Measurements from ENCODE around the gene ECSCR. TPM values are rescaled to one million over a fixed set of nuclear protein-coding genes. Genes with fewer than 3 reads are reported as not detected.
A peak's percentile ranks its signal among the peaks of the same experiment; 100 is the strongest.

The ECSCR gene
- total and polyA plus RNA-seq, 10 of the 15 experiments (the other 5 are each of a cell fraction or from before 2014, with no cell fraction given) = 0.15 to 0.83 (median 0.23) TPM; not detected in 3

DNA sequence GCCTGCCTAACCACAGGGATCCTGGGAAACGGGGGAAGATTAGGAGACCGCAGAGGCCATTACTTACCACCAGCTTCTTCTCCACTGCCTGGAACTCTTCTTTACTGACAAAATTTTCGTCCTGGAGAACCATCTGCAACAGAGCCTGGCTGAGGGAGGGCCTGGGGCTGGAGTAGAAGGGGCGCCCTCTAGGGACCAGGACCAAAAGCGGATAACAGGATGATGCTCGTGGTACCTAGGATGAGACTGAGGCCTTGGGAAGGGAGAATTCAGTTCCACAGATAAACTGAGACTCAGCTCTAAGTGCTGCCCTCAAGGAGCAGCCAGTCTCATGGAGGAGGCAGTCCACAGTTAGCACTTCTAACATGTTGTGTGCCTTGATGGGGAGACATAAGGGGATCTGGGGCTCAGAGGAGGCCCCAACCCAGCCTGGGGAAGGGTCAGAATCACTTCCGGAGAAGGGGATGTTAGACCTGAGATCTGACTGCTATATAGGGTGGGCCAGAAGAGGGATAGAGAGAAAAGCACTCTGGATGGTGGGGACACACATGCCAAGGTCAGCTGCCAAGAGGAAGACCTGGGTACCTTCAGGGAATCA is 59.9 kb downstream of the ECSCR start (continued):
- TF ChIP-seq EP300 (IDR thresholded peaks at IDR 0.05; ENCODE audit: borderline replicate concordance in 1 of 2, control insufficient read depth in 1 of 2, low read depth in 2 of 2, low read length in 2 of 2) (no peak), SUZ12 (IDR thresholded peaks at IDR 0.05; ENCODE audit: unreplicated experiment) (no peak), WRNIP1 (IDR thresholded peaks at IDR 0.05; ENCODE audit: borderline replicate concordance, low read depth, low read length) (no peak)
- TF ChIP-seq, protein P1, sequence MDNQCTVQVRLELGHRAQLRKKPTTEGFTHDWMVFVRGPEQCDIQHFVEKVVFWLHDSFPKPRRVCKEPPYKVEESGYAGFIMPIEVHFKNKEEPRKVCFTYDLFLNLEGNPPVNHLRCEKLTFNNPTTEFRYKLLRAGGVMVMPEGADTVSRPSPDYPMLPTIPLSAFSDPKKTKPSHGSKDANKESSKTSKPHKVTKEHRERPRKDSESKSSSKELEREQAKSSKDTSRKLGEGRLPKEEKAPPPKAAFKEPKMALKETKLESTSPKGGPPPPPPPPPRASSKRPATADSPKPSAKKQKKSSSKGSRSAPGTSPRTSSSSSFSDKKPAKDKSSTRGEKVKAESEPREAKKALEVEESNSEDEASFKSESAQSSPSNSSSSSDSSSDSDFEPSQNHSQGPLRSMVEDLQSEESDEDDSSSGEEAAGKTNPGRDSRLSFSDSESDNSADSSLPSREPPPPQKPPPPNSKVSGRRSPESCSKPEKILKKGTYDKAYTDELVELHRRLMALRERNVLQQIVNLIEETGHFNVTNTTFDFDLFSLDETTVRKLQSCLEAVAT (IDR thresholded peaks at IDR 0.05) = no peak

DNA sequence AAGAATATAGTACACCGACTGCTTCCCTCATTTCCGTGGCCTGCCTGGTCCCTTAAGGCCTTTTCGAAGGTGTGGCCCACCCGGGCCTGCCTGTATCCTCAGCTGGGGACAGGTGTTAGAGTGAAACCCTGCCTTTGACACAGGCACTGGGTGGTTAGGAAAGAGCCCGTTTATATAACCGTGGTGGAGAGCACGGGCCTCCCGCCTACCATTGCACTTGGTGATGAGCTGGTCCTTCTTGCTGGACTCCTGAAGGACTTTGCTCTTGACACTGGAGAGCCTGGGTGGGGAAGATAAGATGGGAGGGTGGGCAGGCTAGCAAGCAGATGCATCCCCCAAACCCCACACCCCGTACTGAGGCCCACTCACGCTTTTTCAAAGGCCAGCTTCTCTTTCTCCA is 61.0 kb downstream of the ECSCR start:
- Histone ChIP-seq H3K4me1 (ENCODE audit: control insufficient read depth, insufficient read depth, low read length) (peaks cover 29% of the 10 kb centered on the region), H3K27ac (ENCODE audit: control insufficient read depth, insufficient read depth) (no peak overlapping the region), H3K4me2 (ENCODE audit: control insufficient read depth, insufficient read depth) (no peak overlapping the region), H3K4me3 (no peak overlapping the region), H2AFZ (ENCODE audit: control insufficient read depth, low read depth, low read length) (no peak overlapping the region), H3K9ac (ENCODE audit: control insufficient read depth, insufficient read depth, low read length) (no peak overlapping the region), H3K9me3 (replicated peaks; ENCODE audit: control insufficient read depth, insufficient read depth, low read length) (no peaks in the 10 kb centered on the region; the same call in 2 of the 3 replicates), H4K20me1 (ENCODE audit: control insufficient read depth, insufficient read depth) (no peaks in the 10 kb centered on the region), H3K36me3 (ENCODE audit: control insufficient read depth in 2 of 2, insufficient read depth in 2 of 2, low read length in 1 of 2) (peaks cover 0 to 2% of the 10 kb centered on the region in 2 experiments; a peak in 1 of 4 replicates), H3K79me2 (ENCODE audit: control insufficient read depth, insufficient read depth, low read length) (peaks cover 3% of the 10 kb centered on the region), H3K27me3 (replicated peaks in 1 of 2; ENCODE audit: control insufficient read depth in 2 of 2, insufficient read depth in 2 of 2, low read length in 1 of 2) (no peaks in the 10 kb centered on the region)
- RAD21 ChIA-PET (ENCODE audit: unreplicated experiment) = interaction anchor here (0.5 to 3.1 kb wide), 4 partner anchors 11 to 203 kb away, joined by 3 to 17 read pairs (median 8); partner anchors contain the start of genes MZB1 and SIL1
- DNase-seq (ENCODE audit: low read depth, low spot score) (no peak), FAIRE-seq (no peak), ATAC-seq (no peak)
- WGBS (ENCODE audit: insufficient coverage, insufficient replicate concordance, low lambda C conversion rate, missing lambda C conversion rate) = 87% methylated on average over 10 of the region's 10 CpGs
- no TSS peak for BruUV-seq (replicated peaks)
- in situ Hi-C loops (cut with MboI) = no loop called here
- TF ChIP-seq SUPT20H (IDR thresholded peaks at IDR 0.05; ENCODE audit: borderline replicate concordance, control insufficient read depth, low read depth, low read length) (no peak), JUND (IDR thresholded peaks at IDR 0.05; ENCODE audit: low read depth, low read length) (no peak), KAT2A (conservative IDR thresholded peaks at IDR 0.05; ENCODE audit: control insufficient read depth, low read depth, low read length) (no peak)
- TF ChIP-seq, protein P1 (IDR thresholded peaks at IDR 0.05) = peak; percentile 66
- CTCF ChIA-PET = interaction anchor here (1.0 to 3.5 kb wide), 6 partner anchors 11 to 151 kb away, joined by 3 to 26 read pairs (median 4); partner anchors contain the start of gene MZB1
- intact Hi-C loops (cut with micrococcal nuclease; ENCODE audit: unreplicated experiment) = no loop called here
- SMC1A ChIA-PET (ENCODE audit: uncharacterized antibody, unreplicated experiment) = interaction anchor here (0.7 to 5.0 kb wide), 4 partner anchors 11 to 19 kb away, joined by 3 to 19 read pairs (median 16); partner anchors contain the start of gene MZB1
- POLR2A ChIA-PET = interaction anchor here (0.5 to 7.0 kb wide), 4 partner anchors 10 to 127 kb away, joined by 3 to 74 read pairs (median 12); partner anchors contain the start of genes DNAJC18 and MZB1

Measured in GM12878 (cell line).